Fibroblast of lung (primary cell): ENCODE measurements around the gene OR6S1. TPM values are rescaled to one million over a fixed set of nuclear protein-coding genes. Genes with fewer than 3 reads are reported as not detected.

Source experiments
- DNase-seq, 2 donors: peaks; one replicate each; pipeline versions ENCODE4 v3.0.0 to v3.0.0-alpha.2; 2010; ENCODE audit warnings: low read depth in 2 of 2
- H2AFZ ChIP-seq: 2 replicates; pipeline ENCODE4 v1.5.1; 2012; ENCODE audit warnings: low read length, control low read depth, inconsistent platforms
- H3K27ac ChIP-seq: 2 replicates; pipeline ENCODE4 v1.5.1; 2011; ENCODE audit warnings: low read length, control low read depth; ENCODE audit not compliant: insufficient read depth
- H3K27me3 ChIP-seq: 2 replicates; pipeline ENCODE4 v1.5.1; 2011; ENCODE audit warnings: mild to moderate bottlenecking, low read length; ENCODE audit not compliant: control insufficient read depth, insufficient read depth
- H3K36me3 ChIP-seq: 2 replicates; pipeline ENCODE4 v1.5.1; 2011; ENCODE audit warnings: low read length; ENCODE audit not compliant: control insufficient read depth, insufficient read depth
- H3K4me1 ChIP-seq: 2 replicates; pipeline ENCODE4 v1.5.1; 2011; ENCODE audit warnings: low read length; ENCODE audit not compliant: control insufficient read depth, insufficient read depth; ENCODE audit errors: extremely low read depth
- H3K4me2 ChIP-seq: 2 replicates; pipeline ENCODE4 v1.5.1; 2011; ENCODE audit warnings: low read length, control low read depth; ENCODE audit not compliant: insufficient read depth; ENCODE audit errors: extremely low read depth
- H3K4me3 ChIP-seq, 4 experiments: fragments of 200-600 bp in 1 of 4; sonication (generic) in 1 of 4; replicated peaks in 1 of 4; 2 replicates each; pipeline ENCODE4 v1.5.1; 2011 to 2016; ENCODE audit warnings: low read length in 4 of 4, low read depth in 3 of 4, mild to moderate bottlenecking in 3 of 4, control low read depth in 2 of 4, inconsistent platforms in 1 of 4, mixed read lengths in 1 of 4; ENCODE audit not compliant: insufficient read depth in 1 of 4; ENCODE audit errors: control extremely low read depth in 1 of 4
- H3K79me2 ChIP-seq: 2 replicates; pipeline ENCODE4 v1.5.1; 2012; ENCODE audit warnings: mild to moderate bottlenecking, low read length, inconsistent platforms; ENCODE audit not compliant: control insufficient read depth, insufficient read depth
- H3K9ac ChIP-seq: 2 replicates; pipeline ENCODE4 v1.5.1; 2011; ENCODE audit warnings: mild to moderate bottlenecking, low read length, control low read depth; ENCODE audit not compliant: insufficient read depth
- H3K9me3 ChIP-seq: 2 replicates; pipeline ENCODE4 v1.5.1; 2012; ENCODE audit warnings: low read depth, low read length; ENCODE audit not compliant: control insufficient read depth, insufficient read depth
- H4K20me1 ChIP-seq: 2 replicates; pipeline ENCODE4 v1.5.1; 2011; ENCODE audit warnings: low read length; ENCODE audit not compliant: control insufficient read depth, insufficient read depth; ENCODE audit errors: extremely low read depth
- CTCF ChIP-seq, 2 donors: IDR thresholded peaks in 1 of 2; conservative IDR thresholded peaks in 1 of 2; 1 replicate in 1 of 2; 2 replicates in 1 of 2; pipeline ENCODE4 v1.5.1; 2011 to 2012; ENCODE audit warnings: low read length in 2 of 2, control low read depth in 1 of 2, inconsistent platforms in 1 of 2, low read depth in 1 of 2, mild to moderate bottlenecking in 1 of 2
- EZH2 ChIP-seq: IDR thresholded peaks from 2 replicates; pipeline ENCODE4 v1.5.1; 2012; ENCODE audit warnings: low read length, control low read depth, mild to moderate bottlenecking; ENCODE audit errors: missing control alignments
- polyA plus RNA-seq, 2 donors: library from polyadenylated mRNA; depleted of rRNA in 1 of 2; stranded (reverse) in 1 of 2; unstranded in 1 of 2; fragments of >200 nt; gene quantifications; 2 replicates each; pipeline ENCODE4 v1.2.1, GENCODE V29; 2011 to 2012; ENCODE audit warnings: missing spikeins in 1 of 2
- total RNA-seq: library from RNA; depleted of rRNA; stranded (reverse); fragments of >200 nt; gene quantifications from 2 replicates; pipeline ENCODE4 v1.2.1, GENCODE V29; 2014

OR6S1 gene
- total and polyA plus RNA-seq, 2 donors (not counting 1 experiment from before 2014, with no cell fraction given), result not detected

DNA sequence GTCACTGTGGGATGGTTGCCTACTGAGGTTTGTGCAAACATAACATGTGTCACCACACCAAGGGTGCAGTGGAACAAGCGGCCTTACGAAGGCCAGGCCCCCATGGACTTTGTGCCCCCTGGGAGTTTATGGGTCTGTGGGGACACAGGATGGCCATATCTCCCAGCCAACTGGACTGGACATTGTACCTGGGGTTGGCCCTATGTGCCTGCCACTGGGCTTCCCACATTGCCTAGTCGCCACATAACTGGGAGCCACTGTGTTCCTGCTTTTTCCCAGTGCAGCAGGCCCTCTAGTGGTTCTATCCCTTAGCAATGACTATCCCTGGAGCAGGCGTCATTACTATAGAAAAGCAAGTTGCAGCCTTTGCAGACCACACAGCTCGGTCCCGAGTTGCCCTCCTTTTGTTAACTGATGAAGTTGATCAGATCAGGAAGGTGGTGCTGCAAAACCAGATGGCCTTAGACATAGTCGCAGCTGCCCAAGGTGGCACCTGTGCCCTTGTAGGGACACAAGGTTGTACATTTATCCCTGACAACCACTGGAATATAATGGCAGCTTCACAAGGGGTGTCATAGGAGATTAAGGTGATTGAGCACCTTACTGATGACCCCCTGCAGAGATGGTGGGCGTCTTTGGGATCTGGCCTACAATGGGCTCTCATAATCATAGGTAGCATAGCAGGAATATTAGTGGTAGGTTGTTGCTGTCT lies 35.1 kb downstream of the OR6S1 start:
- DNase-seq, result peak in 1 of 2 donors; percentile 15
- Histone ChIP-seq H3K36me3 (no peaks in the 10 kb centered on the region), H3K9me3 (no peaks in the 10 kb centered on the region), H3K9ac (no peak overlapping the region), H3K27ac (no peak overlapping the region), H3K4me1 (no peaks in the 10 kb centered on the region), H3K27me3 (no peaks in the 10 kb centered on the region), H2AFZ (no peak overlapping the region), H3K4me2 (no peak overlapping the region), H3K79me2 (no peaks in the 10 kb centered on the region), H3K4me3 (no peak overlapping the region), H4K20me1 (no peaks in the 10 kb centered on the region)
- TF ChIP-seq EZH2, result no peak
- TF ChIP-seq CTCF (conservative IDR thresholded peaks at IDR 0.05 in 1 of 2, IDR thresholded peaks at IDR 0.05 in 1 of 2; ENCODE audit: low read depth in 1 of 2, low read length in 2 of 2), result peak; percentile 47 to 51

DNA sequence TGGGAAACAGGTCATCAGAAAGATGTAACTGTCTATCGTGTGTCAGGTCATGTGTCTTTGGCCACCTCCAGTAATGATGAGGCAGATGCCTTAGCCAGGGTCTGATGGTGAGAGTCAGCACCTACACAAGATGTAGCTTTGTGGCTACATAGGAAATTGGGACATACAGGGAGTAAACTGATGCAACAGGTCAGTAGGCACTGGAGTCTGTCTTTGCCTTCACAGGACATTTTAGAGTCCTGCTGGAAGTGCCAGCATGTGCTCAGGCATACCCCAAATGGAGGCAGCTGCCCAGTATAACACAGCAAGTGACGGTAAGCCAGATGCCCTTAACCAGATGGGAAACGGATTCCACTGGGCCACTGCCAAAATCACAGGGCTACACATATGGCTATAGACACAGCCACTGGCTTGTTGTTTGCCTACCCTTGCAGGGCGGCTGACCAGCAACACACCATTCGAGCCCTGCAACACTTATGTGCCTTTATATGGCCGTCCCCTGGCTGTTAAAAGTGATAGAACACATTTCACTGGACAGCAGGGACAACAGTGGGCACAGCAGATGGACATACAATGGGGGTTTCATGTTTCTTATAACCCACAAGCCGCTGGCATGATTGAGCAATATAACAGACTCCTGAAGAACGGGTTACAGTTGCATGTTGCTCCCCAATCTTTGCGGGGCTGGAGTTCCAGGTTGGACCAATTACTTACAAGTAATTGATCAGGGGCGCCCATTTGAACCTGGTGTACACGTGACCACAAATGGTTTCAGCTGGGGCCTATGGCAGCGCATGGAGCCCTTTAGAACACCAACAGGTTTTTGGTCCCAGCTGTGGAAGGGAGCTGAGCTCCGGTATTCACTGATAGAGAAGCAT lies 37.4 kb downstream of the OR6S1 start:
- no peak overlapping the region for H2AFZ ChIP-seq

More for the DNA sequence above, 37.4 kb downstream of the OR6S1 start:
- DNase-seq, result no peak
- H3K27me3 ChIP-seq, result no peaks in the 10 kb centered on the region
- H3K4me3 ChIP-seq, result no peak overlapping the region
- no peaks in the 10 kb centered on the region for H3K9me3 ChIP-seq
- H3K4me1 ChIP-seq, result no peaks in the 10 kb centered on the region
- no peak overlapping the region for H3K4me2 ChIP-seq
- no peaks in the 10 kb centered on the region for H4K20me1 ChIP-seq
- no peak overlapping the region for H3K9ac ChIP-seq
- no peaks in the 10 kb centered on the region for H3K36me3 ChIP-seq
- H3K27ac ChIP-seq, result no peak overlapping the region
- TF ChIP-seq CTCF (conservative IDR thresholded peaks at IDR 0.05 in 1 of 2, IDR thresholded peaks at IDR 0.05 in 1 of 2; ENCODE audit: low read depth in 1 of 2, low read length in 2 of 2) (no peak), EZH2 (no peak)
- H3K79me2 ChIP-seq, result no peaks in the 10 kb centered on the region
